CD4-positive, alpha-beta memory T cell (primary cell): ENCODE results near the gene DGLUCY. TPM values are rescaled to one million over a fixed set of nuclear protein-coding genes. Genes with fewer than 3 reads are reported as not detected.

Source experiments
- CTCF ChIA-PET: fragments of 350-600 bp; sonication (Branson Sonifier 250); formaldehyde crosslinking; loops from one replicate; lab custom pipeline; 2021; ENCODE audit warnings: inconsistent platforms; ENCODE audit not compliant: partially characterized antibody; lab: Charles Lee
- POLR2A ChIA-PET: fragments of 350-600 bp; sonication (Branson Sonifier 250); formaldehyde crosslinking; loops from one replicate; lab custom pipeline; 2021; ENCODE audit not compliant: partially characterized antibody; lab: Charles Lee
- DNase-seq, 5 donors: peaks; one replicate each; pipeline versions ENCODE4 v3.0.0 to v3.0.0-alpha.2; 2020 to 2022; ENCODE audit warnings: mixed read lengths in 1 of 5
- H3K27ac ChIP-seq: one replicate; pipeline ENCODE4 v1.7.0; 2013; ENCODE audit warnings: low read depth, low read length
- H3K27me3 ChIP-seq: 2 replicates; pipeline ENCODE4 v1.7.0; 2013; ENCODE audit warnings: mild to moderate bottlenecking, low read length, moderate library complexity; ENCODE audit not compliant: insufficient read depth
- H3K36me3 ChIP-seq: 2 replicates; pipeline ENCODE4 v1.7.0; 2013; ENCODE audit warnings: mild to moderate bottlenecking, low read length, moderate library complexity; ENCODE audit not compliant: insufficient read depth
- H3K4me1 ChIP-seq: 2 replicates; pipeline ENCODE4 v1.7.0; 2013; ENCODE audit warnings: mild to moderate bottlenecking, low read length, moderate library complexity; ENCODE audit not compliant: insufficient read depth
- H3K4me3 ChIP-seq, 2 donors: one replicate each; pipeline ENCODE4 v1.7.0; 2013; ENCODE audit warnings: low read length in 2 of 2, mild to moderate bottlenecking in 1 of 2
- H3K9me3 ChIP-seq, 2 donors: one replicate each; pipeline ENCODE4 v1.7.0; 2013; ENCODE audit warnings: low read length in 2 of 2, control low read depth in 1 of 2; ENCODE audit not compliant: control insufficient read depth in 1 of 2
- H3K27ac Mint-ChIP-seq, 7 donors: one replicate each; pipeline ENCODE4 v1.8.0; 2020 to 2021; ENCODE audit warnings: mixed read lengths in 7 of 7, mild to moderate bottlenecking in 6 of 7, inconsistent platforms in 3 of 7, moderate library complexity in 3 of 7
- H3K27me3 Mint-ChIP-seq, 2 donors: one replicate each; pipeline ENCODE4 v1.8.0; 2020 to 2021; ENCODE audit warnings: mixed read lengths in 2 of 2
- H3K36me3 Mint-ChIP-seq, 2 donors: one replicate each; pipeline ENCODE4 v1.8.0; 2020 to 2021; ENCODE audit warnings: mixed read lengths in 2 of 2, inconsistent platforms in 1 of 2, mild to moderate bottlenecking in 1 of 2
- H3K4me1 Mint-ChIP-seq, 4 donors: one replicate each; pipeline ENCODE4 v1.8.0; 2020 to 2021; ENCODE audit warnings: mixed read lengths in 4 of 4, mild to moderate bottlenecking in 1 of 4
- H3K4me3 Mint-ChIP-seq, 8 donors: one replicate each; pipeline ENCODE4 v1.8.0; 2020 to 2021; ENCODE audit warnings: mixed read lengths in 8 of 8, mild to moderate bottlenecking in 7 of 8, moderate library complexity in 6 of 8, inconsistent platforms in 3 of 8
- H3K9me3 Mint-ChIP-seq, 8 donors: one replicate each; pipeline ENCODE4 v1.8.0; 2020 to 2021; ENCODE audit warnings: mixed read lengths in 8 of 8, mild to moderate bottlenecking in 5 of 8, inconsistent platforms in 3 of 8, moderate library complexity in 1 of 8
- intact Hi-C: fragments of 100-400 bp; cut with micrococcal nuclease; formaldehyde crosslinking; loops from one replicate; pipeline ENCODE4 v1.15.1; 2023
- polyA plus RNA-seq, 2 donors: library from polyadenylated mRNA; unstranded; fragments of 300-500 nt; fragmentation: Illumina TruSeq; gene quantifications; one replicate each; pipeline ENCODE4 v1.2.3, GENCODE V29; 2021
- total RNA-seq, 2 experiments: library from RNA; stranded (reverse); gene quantifications; one replicate each; pipeline ENCODE4 v1.2.3, GENCODE V29; 2021

The DGLUCY gene
- total and polyA plus RNA-seq, 4 experiments from 2014 or later = 40.9 to 141 (median 89.0) TPM

DNA sequence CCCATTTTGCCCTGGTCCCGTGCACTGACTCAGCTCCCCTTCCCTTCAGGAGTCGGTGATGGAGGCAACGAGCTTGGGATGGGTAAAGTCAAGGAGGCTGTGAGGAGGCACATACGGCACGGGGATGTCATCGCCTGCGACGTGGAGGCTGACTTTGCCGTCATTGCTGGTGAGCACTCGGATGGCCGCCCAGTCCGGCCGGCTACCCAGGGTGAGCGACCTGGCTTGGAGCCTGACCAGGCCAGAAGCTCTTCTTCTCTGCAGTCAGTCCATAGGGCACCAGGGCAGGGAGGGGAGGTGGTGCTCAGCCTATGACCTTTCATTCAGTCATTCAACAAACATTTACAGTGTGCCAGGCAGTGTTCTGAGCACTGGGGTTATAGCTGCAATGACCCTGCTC, 90.8 kb downstream of the DGLUCY start:
- H3K36me3 ChIP-seq = peaks cover 10% of the 10 kb centered on the region
- no peak overlapping the region for H3K4me3 ChIP-seq
- H3K27ac Mint-ChIP-seq = peak overlapping the region in 3 of 7 donors; percentile 51 to 65 (median 56)
- no peaks in the 10 kb centered on the region for H3K9me3 ChIP-seq
- H3K9me3 Mint-ChIP-seq = no peaks in the 10 kb centered on the region
- peaks cover 26% of the 10 kb centered on the region for H3K4me1 ChIP-seq
- ChIA-PET CTCF (no interaction called here), POLR2A (interaction anchor here (0.9 to 1.1 kb wide), 3 partner anchors 10 to 41 kb away, joined by 3 to 4 read pairs (median 3); no protein-coding TSS in a partner anchor)
- peaks cover 23 to 41% (median 32%) of the 10 kb centered on the region in 4 donors for H3K4me1 Mint-ChIP-seq
- peaks cover 63 to 64% of the 10 kb centered on the region in 2 donors for H3K36me3 Mint-ChIP-seq
- DNase-seq = no peak
- intact Hi-C loops = no loop called here
- H3K4me3 Mint-ChIP-seq = peak overlapping the region in 1 of 8 donors; percentile 23
- no peaks in the 10 kb centered on the region for H3K27me3 ChIP-seq
- no peaks in the 10 kb centered on the region for H3K27me3 Mint-ChIP-seq
- H3K27ac ChIP-seq = no peak overlapping the region

- no peaks in the 10 kb centered on the region for H3K9me3 ChIP-seq
- H3K36me3 Mint-ChIP-seq = peaks cover 62% of the 10 kb centered on the region in 2 donors
- no peak overlapping the region for H3K4me3 Mint-ChIP-seq
- H3K4me1 ChIP-seq = peaks cover 26% of the 10 kb centered on the region
- no peaks in the 10 kb centered on the region for H3K9me3 Mint-ChIP-seq
- CTCF ChIA-PET = no interaction called here
- no peak overlapping the region for H3K4me3 ChIP-seq
- DNase-seq = no peak
- peak overlapping the region in 2 of 7 donors; percentile 21 to 51 for H3K27ac Mint-ChIP-seq
- intact Hi-C loops = no loop called here
- H3K27me3 ChIP-seq = no peaks in the 10 kb centered on the region
- H3K36me3 ChIP-seq = peaks cover 4% of the 10 kb centered on the region
- POLR2A ChIA-PET = interaction anchor here (1.0 kb wide), 1 partner anchor 40 kb away, joined by 3 read pairs; no protein-coding TSS in a partner anchor
- peaks cover 23 to 38% (median 31%) of the 10 kb centered on the region in 4 donors for H3K4me1 Mint-ChIP-seq
- H3K27ac ChIP-seq = no peak overlapping the region
- H3K27me3 Mint-ChIP-seq = no peaks in the 10 kb centered on the region
Measured at GRCh38 chr14:91205459-91205858, 91.6 kb downstream of the DGLUCY start.

GRCh38 chr14:91207008-91207407, 93.1 kb downstream of the DGLUCY start:
- Histone ChIP-seq H3K4me1 (peaks cover 25% of the 10 kb centered on the region), H3K4me3 (no peak overlapping the region), H3K9me3 (no peaks in the 10 kb centered on the region), H3K27ac (no peak overlapping the region), H3K36me3 (peaks cover 4% of the 10 kb centered on the region), H3K27me3 (no peaks in the 10 kb centered on the region)
- intact Hi-C loops = no loop called here
- Mint-ChIP-seq H3K9me3 (no peaks in the 10 kb centered on the region), H3K4me3 (peak overlapping the region in 3 of 8 donors; percentile 31 to 40 (median 36)), H3K27me3 (no peaks in the 10 kb centered on the region), H3K4me1 (peaks cover 17 to 30% (median 25%) of the 10 kb centered on the region in 4 donors), H3K36me3 (peaks cover 65 to 67% of the 10 kb centered on the region in 2 donors), H3K27ac (peak overlapping the region in 5 of 7 donors; percentile 19 to 77 (median 35))
- ChIA-PET POLR2A (interaction anchor here (1.0 kb wide), 1 partner anchor 36 kb away, joined by 3 read pairs; no protein-coding TSS in a partner anchor), CTCF (interaction anchor here (0.8 to 1.2 kb wide), 4 partner anchors 18 to 80 kb away, joined by 3 read pairs; no protein-coding TSS in a partner anchor)
- DNase-seq = no peak

DNA sequence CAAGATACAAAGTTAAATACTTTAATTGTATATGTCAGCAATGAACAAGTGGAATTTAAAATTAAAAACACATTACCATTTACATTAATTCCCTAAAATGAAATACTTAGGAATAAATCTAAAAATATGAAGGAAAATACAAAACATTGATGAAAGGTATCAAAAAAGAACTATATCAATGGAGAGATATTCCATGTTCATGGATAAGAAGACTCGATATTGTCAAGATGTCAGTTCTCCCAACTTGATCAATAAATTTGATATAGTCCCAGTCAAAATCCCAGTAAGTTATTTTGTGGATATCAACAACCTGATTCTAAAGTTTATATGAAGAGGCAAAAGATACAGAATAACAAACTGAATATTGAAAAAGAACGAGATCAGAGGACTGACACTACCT, 97.1 kb downstream of the DGLUCY start:
- Mint-ChIP-seq H3K4me1 (peaks cover 9 to 15% (median 12%) of the 10 kb centered on the region in 4 donors), H3K27ac (peak overlapping the region in 2 of 7 donors; percentile 45 to 61), H3K27me3 (no peaks in the 10 kb centered on the region), H3K9me3 (no peaks in the 10 kb centered on the region), H3K4me3 (no peak overlapping the region), H3K36me3 (peaks cover 54 to 59% of the 10 kb centered on the region in 2 donors)
- Histone ChIP-seq H3K27me3 (no peaks in the 10 kb centered on the region), H3K9me3 (no peaks in the 10 kb centered on the region), H3K27ac (no peak overlapping the region), H3K4me1 (peaks cover 15% of the 10 kb centered on the region), H3K4me3 (no peak overlapping the region), H3K36me3 (peaks cover 9% of the 10 kb centered on the region)
- POLR2A ChIA-PET = no interaction called here
- CTCF ChIA-PET = interaction anchor here (1.1 kb wide), 1 partner anchor 38 kb away, joined by 4 read pairs; no protein-coding TSS in a partner anchor
- DNase-seq = no peak
- intact Hi-C loops = no loop called here

- H3K27me3 ChIP-seq = no peaks in the 10 kb centered on the region
- ChIA-PET CTCF (interaction anchor here (0.8 to 1.7 kb wide), 3 partner anchors 37 to 41 kb away, joined by 3 to 5 read pairs (median 3); no protein-coding TSS in a partner anchor), POLR2A (interaction anchor here (23.5 kb wide), 1 partner anchor 34 kb away, joined by 963 read pairs; the partner anchor contains the start of gene GPR68)
- no peak overlapping the region for H3K27ac ChIP-seq
- Mint-ChIP-seq H3K9me3 (no peaks in the 10 kb centered on the region), H3K36me3 (peaks cover 37 to 57% of the 10 kb centered on the region in 2 donors), H3K27me3 (no peaks in the 10 kb centered on the region), H3K4me1 (peaks cover 0 to 8% (median 3%) of the 10 kb centered on the region in 4 donors), H3K27ac (peak overlapping the region in 2 of 7 donors; percentile 3 to 45), H3K4me3 (no peak overlapping the region)
- H3K4me3 ChIP-seq = no peak overlapping the region
- H3K9me3 ChIP-seq = no peaks in the 10 kb centered on the region
- no peaks in the 10 kb centered on the region for H3K4me1 ChIP-seq
- intact Hi-C loops = no loop called here
- peaks cover 17% of the 10 kb centered on the region for H3K36me3 ChIP-seq
- no peak for DNase-seq
Measured at GRCh38 chr14:91214306-91214705, 100.4 kb downstream of the DGLUCY start.

DNA sequence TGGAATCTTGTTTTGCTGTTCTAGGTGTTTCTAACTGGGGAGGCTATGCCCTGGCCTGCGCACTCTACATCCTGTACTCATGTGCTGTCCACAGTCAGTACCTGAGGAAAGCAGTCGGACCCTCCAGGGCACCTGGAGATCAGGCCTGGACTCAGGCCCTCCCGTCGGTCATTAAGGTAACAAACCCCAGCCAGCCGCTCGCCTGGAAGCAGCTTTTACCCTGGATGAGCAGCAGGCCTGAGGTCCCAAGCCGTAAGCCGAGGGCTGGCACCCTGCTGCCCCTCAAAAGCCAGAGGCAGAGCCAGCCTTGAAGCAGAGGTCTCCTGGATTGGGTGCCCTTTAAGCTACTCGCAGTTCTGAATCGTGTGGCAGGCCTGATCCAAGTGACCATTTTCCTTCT, 101.5 kb downstream of the DGLUCY start:
- Histone ChIP-seq H3K27me3 (no peaks in the 10 kb centered on the region), H3K27ac (no peak overlapping the region), H3K36me3 (peaks cover 17% of the 10 kb centered on the region), H3K4me1 (peaks cover 2% of the 10 kb centered on the region), H3K9me3 (no peaks in the 10 kb centered on the region), H3K4me3 (no peak overlapping the region)
- Mint-ChIP-seq H3K4me1 (peaks cover 5 to 17% (median 8%) of the 10 kb centered on the region in 4 donors), H3K9me3 (no peaks in the 10 kb centered on the region), H3K36me3 (peaks cover 38 to 56% of the 10 kb centered on the region in 2 donors), H3K27ac (peak overlapping the region in 5 of 7 donors; percentile 66 to 81 (median 70)), H3K27me3 (no peaks in the 10 kb centered on the region), H3K4me3 (no peak overlapping the region)
- DNase-seq = no peak
- ChIA-PET CTCF (interaction anchor here (0.6 to 1.7 kb wide), 6 partner anchors 27 to 824 kb away, joined by 3 to 6 read pairs (median 4); no protein-coding TSS in a partner anchor), POLR2A (interaction anchor here (1.6 to 23.5 kb wide), 2 partner anchors 10 to 33 kb away, joined by 4 to 963 read pairs; partner anchors contain the start of gene GPR68)
- intact Hi-C loops = loop anchor here (5.0 kb wide), 1 partner anchor 37 kb away; no protein-coding TSS in a partner anchor

DNA sequence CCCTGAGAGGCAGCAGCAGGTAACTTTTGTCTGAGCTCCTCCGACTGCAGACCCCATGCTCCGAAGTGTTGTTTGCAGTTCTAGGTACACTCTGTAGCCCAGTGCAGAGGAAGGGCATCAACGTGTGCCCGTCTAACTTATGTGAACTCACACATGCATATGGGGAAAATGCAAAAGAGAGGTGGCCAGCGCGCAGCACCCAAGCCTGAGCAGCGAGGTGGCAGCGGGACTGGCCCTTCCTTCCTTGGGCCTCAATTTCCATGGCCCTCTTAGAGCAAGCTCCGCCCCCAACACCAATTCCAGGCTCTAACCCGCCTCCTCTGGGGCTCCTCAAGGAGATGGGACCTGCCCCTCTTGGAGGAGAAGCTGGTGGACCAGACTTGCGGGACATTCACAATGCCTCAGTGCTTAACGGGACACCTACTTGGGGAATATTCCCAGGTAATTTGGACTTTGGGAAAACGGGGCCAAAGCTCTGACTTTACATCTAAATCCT, 102.9 kb downstream of the DGLUCY start:
- Histone ChIP-seq H3K9me3 (no peaks in the 10 kb centered on the region), H3K4me3 (no peak overlapping the region), H3K36me3 (peaks cover 17% of the 10 kb centered on the region), H3K27ac (no peak overlapping the region), H3K4me1 (peaks cover 8% of the 10 kb centered on the region), H3K27me3 (no peaks in the 10 kb centered on the region)
- H3K27ac Mint-ChIP-seq = no peak overlapping the region
- H3K4me1 Mint-ChIP-seq = peaks cover 13 to 28% (median 19%) of the 10 kb centered on the region in 4 donors
- no peaks in the 10 kb centered on the region for H3K27me3 Mint-ChIP-seq
- no peaks in the 10 kb centered on the region for H3K9me3 Mint-ChIP-seq
- no peak overlapping the region for H3K4me3 Mint-ChIP-seq
- no peak for DNase-seq
- H3K36me3 Mint-ChIP-seq = peaks cover 37 to 50% of the 10 kb centered on the region in 2 donors
- ChIA-PET POLR2A (interaction anchor here (1.5 to 23.5 kb wide), 3 partner anchors 9 to 32 kb away, joined by 3 to 963 read pairs (median 4); partner anchors contain the start of gene GPR68), CTCF (interaction anchor here (1.1 to 1.3 kb wide), 2 partner anchors 39 to 80 kb away, joined by 3 read pairs; no protein-coding TSS in a partner anchor)
- intact Hi-C loops = loop anchor here (5.0 kb wide), 1 partner anchor 36 kb away; no protein-coding TSS in a partner anchor
